ENCODE results near the gene AXIN1. TPM values are rescaled to one million over a fixed set of nuclear protein-coding genes. Genes with fewer than 3 reads are reported as not detected.

AXIN1 gene
- polyA plus RNA-seq, 10 donors: 8.6 to 15.7 (median 11.5) TPM

GRCh38 chr16:245105-245504 lies 107.4 kb downstream of the AXIN1 start:
- no peak for DNase-seq

GRCh38 chr16:243348-243747 lies 109.2 kb downstream of the AXIN1 start:
- no peak for DNase-seq

- DNase-seq: no peak
These were observed 110.2 kb downstream of the AXIN1 start for GRCh38 chr16:242281-242680.

- DNase-seq: no peak
These were observed 112.0 kb downstream of the AXIN1 start for GRCh38 chr16:240559-240958.

GRCh38 chr16:239948-240277 lies 112.6 kb downstream of the AXIN1 start:
- DNase-seq: no peak

Other genes starting within 250 kb of the AXIN1 start
- 10 to 100 TPM; 23.9 to 31.1 (median 25.7) TPM for gene NPRL3, start 214.1 kb downstream of the AXIN1 start, polyA plus RNA-seq (ENCODE audit: insufficient read length in 10 of 10)
- gene HBZ, start 200.1 kb downstream of the AXIN1 start, polyA plus RNA-seq (ENCODE audit: insufficient read length in 10 of 10): 10 to 100 TPM in 2 of 10 donors, 1 to 10 TPM in 7, under 1 TPM in 1; 0.99 to 15.3 (median 5.7) TPM
- gene HBM, start 186.7 kb downstream of the AXIN1 start, polyA plus RNA-seq (ENCODE audit: insufficient read length in 10 of 10): 10 to 100 TPM in 6 of 10 donors, 1 to 10 TPM in 4; 2.6 to 40.3 (median 11.9) TPM
- over 10,000 TPM in 3 of 10 donors, 1,000 to 10,000 TPM in 7; 1,262 to 19,401 (median 4,862) TPM for gene HBA2, start 179.8 kb downstream of the AXIN1 start, polyA plus RNA-seq (ENCODE audit: insufficient read length in 10 of 10)
- gene HBA1, start 176.0 kb downstream of the AXIN1 start, polyA plus RNA-seq (ENCODE audit: insufficient read length in 10 of 10): over 10,000 TPM in 1 of 10 donors, 1,000 to 10,000 TPM in 8, 100 to 1,000 TPM in 1; 989 to 14,859 (median 2,589) TPM
- gene HBQ1, start 172.3 kb downstream of the AXIN1 start, polyA plus RNA-seq (ENCODE audit: insufficient read length in 10 of 10): 1 to 10 TPM in 7 of 10 donors, under 1 TPM in 2, not detected in 1; 0.61 to 7.0 (median 1.8) TPM
- 10 to 100 TPM; 51.7 to 94.1 (median 67.2) TPM for gene LUC7L, start 123.3 kb downstream of the AXIN1 start, polyA plus RNA-seq (ENCODE audit: insufficient read length in 10 of 10)
- gene FAM234A, start 117.9 kb downstream of the AXIN1 start, polyA plus RNA-seq (ENCODE audit: insufficient read length in 10 of 10): 10 to 100 TPM; 30.2 to 44.4 (median 37.7) TPM
- 1 to 10 TPM in 7 of 10 donors, under 1 TPM in 3; 0.64 to 2.7 (median 1.8) TPM for gene RGS11, start 76.8 kb downstream of the AXIN1 start, polyA plus RNA-seq (ENCODE audit: insufficient read length in 10 of 10)
- gene ARHGDIG, start 72.1 kb downstream of the AXIN1 start, polyA plus RNA-seq (ENCODE audit: insufficient read length in 10 of 10): 1 to 10 TPM in 7 of 10 donors, under 1 TPM in 3; 0.40 to 1.7 (median 1.2) TPM
- 1 to 10 TPM in 2 of 10 donors, under 1 TPM in 8; 0.15 to 3.0 (median 0.51) TPM for gene PDIA2, start 69.6 kb downstream of the AXIN1 start, polyA plus RNA-seq (ENCODE audit: insufficient read length in 10 of 10)
- gene MRPL28, start 17.8 kb upstream of the AXIN1 start, polyA plus RNA-seq (ENCODE audit: insufficient read length in 10 of 10): 10 to 100 TPM; 31.8 to 49.2 (median 35.6) TPM
- gene PGAP6, start 29.3 kb upstream of the AXIN1 start, polyA plus RNA-seq (ENCODE audit: insufficient read length in 10 of 10): 10 to 100 TPM; 22.0 to 30.2 (median 24.0) TPM
- 100 to 1,000 TPM in 1 of 10 donors, 10 to 100 TPM in 9; 63.6 to 121 (median 73.5) TPM for gene NME4, start 44.5 kb upstream of the AXIN1 start, polyA plus RNA-seq (ENCODE audit: insufficient read length in 10 of 10)
- gene DECR2, start 49.2 kb upstream of the AXIN1 start, polyA plus RNA-seq (ENCODE audit: insufficient read length in 10 of 10): 10 to 100 TPM in 6 of 10 donors, 1 to 10 TPM in 4; 6.2 to 17.1 (median 10.6) TPM
- gene RAB11FIP3, start 72.9 kb upstream of the AXIN1 start, polyA plus RNA-seq (ENCODE audit: insufficient read length in 10 of 10): 10 to 100 TPM; 20.3 to 33.9 (median 28.5) TPM
- gene CAPN15, start 175.0 kb upstream of the AXIN1 start, polyA plus RNA-seq (ENCODE audit: insufficient read length in 10 of 10): 10 to 100 TPM; 14.3 to 30.0 (median 24.0) TPM
- gene PRR35, start 207.7 kb upstream of the AXIN1 start, polyA plus RNA-seq (ENCODE audit: insufficient read length in 10 of 10): under 1 TPM in 5 of 10 donors, not detected in 5; 0.09 to 0.25 (median 0.12) TPM
- gene NHLRC4, start 214.3 kb upstream of the AXIN1 start, polyA plus RNA-seq (ENCODE audit: insufficient read length in 10 of 10): 1 to 10 TPM in 5 of 10 donors, under 1 TPM in 5; 0.77 to 1.5 (median 0.98) TPM
- gene PIGQ, start 217.2 kb upstream of the AXIN1 start, polyA plus RNA-seq (ENCODE audit: insufficient read length in 10 of 10): 10 to 100 TPM; 12.5 to 25.3 (median 16.8) TPM
- gene RAB40C, start 237.3 kb upstream of the AXIN1 start, polyA plus RNA-seq (ENCODE audit: insufficient read length in 10 of 10): 10 to 100 TPM in 8 of 10 donors, 1 to 10 TPM in 2; 8.9 to 15.7 (median 10.8) TPM